PC-3 (cell line): Measurements from ENCODE around the gene JMJD6. TPM values are rescaled to one million over a fixed set of nuclear protein-coding genes. Genes with fewer than 3 reads are reported as not detected.

Source experiments
- ATAC-seq: fragments of 200-7000 bp; cut with Tn5 transposase; 2 replicates; pipeline ENCODE4 v1.9.1; 2020; ENCODE audit warnings: mild to moderate bottlenecking, moderate library complexity
- BruUV-seq: library from RNA; stranded (reverse); fragments of 400-500 nt; replicated peaks from 2 replicates; lab custom pipeline; 2021; lab: Mats Ljungman, UMichigan
- CTCF ChIA-PET: fragments of 300-600 bp; sonication (Branson Sonifier 250); formaldehyde crosslinking; loops from one replicate; lab custom pipeline; 2022; ENCODE audit warnings: antibody characterized with exemption; lab: Charles Lee
- POLR2A ChIA-PET: fragments of 300-600 bp; sonication (Branson Sonifier 250); formaldehyde crosslinking; loops from one replicate; lab custom pipeline; 2022; ENCODE audit warnings: antibody characterized with exemption; ENCODE audit not compliant: unreplicated experiment; lab: Charles Lee
- DNase-seq: peaks from one replicate; pipeline ENCODE4 v3.0.0-alpha.2; 2015
- H2AFZ ChIP-seq: fragments of 300-600 bp; sonication (generic); 2 replicates; pipeline ENCODE4 v1.6.0; 2016; ENCODE audit warnings: antibody characterized with exemption, low read length
- H3F3A ChIP-seq: fragments of 300-600 bp; sonication (generic); one replicate; pipeline ENCODE4 v1.6.0; 2017; ENCODE audit warnings: antibody characterized with exemption, low read length, control low read depth, mild to moderate bottlenecking; ENCODE audit not compliant: unreplicated experiment
- H3K27ac ChIP-seq: fragments of 300-600 bp; sonication (generic); 2 replicates; pipeline ENCODE4 v1.5.1; 2016; ENCODE audit warnings: mild to moderate bottlenecking, low read length
- H3K27me3 ChIP-seq: fragments of 300-600 bp; sonication (generic); 2 replicates; pipeline ENCODE4 v1.6.1; 2016; ENCODE audit warnings: low read length, mixed read lengths
- H3K36me3 ChIP-seq: fragments of 300-600 bp; sonication (generic); 2 replicates; pipeline ENCODE4 v1.6.1; 2016; ENCODE audit warnings: low read depth, mixed run types, low read length, mixed read lengths
- H3K4me1 ChIP-seq: fragments of 300-600 bp; sonication (generic); 2 replicates; pipeline ENCODE4 v1.5.1; 2016; ENCODE audit warnings: low read length; ENCODE audit not compliant: insufficient read depth
- H3K4me2 ChIP-seq: fragments of 300-600 bp; sonication (generic); 2 replicates; pipeline ENCODE4 v1.6.0; 2016; ENCODE audit warnings: low read length
- H3K4me3 ChIP-seq: fragments of 300-600 bp; sonication (generic); 2 replicates; pipeline ENCODE4 v1.5.1; 2016; ENCODE audit warnings: mild to moderate bottlenecking, low read length, mixed read lengths
- H3K79me2 ChIP-seq: fragments of 300-600 bp; sonication (generic); 2 replicates; pipeline ENCODE4 v1.6.1; 2017; ENCODE audit warnings: low read length, mixed read lengths
- H3K9ac ChIP-seq: fragments of 300-600 bp; sonication (generic); 2 replicates; pipeline ENCODE4 v1.6.0; 2016; ENCODE audit warnings: mild to moderate bottlenecking, low read length
- H3K9me2 ChIP-seq: fragments of 300-600 bp; sonication (generic); replicated peaks from 2 replicates; pipeline ENCODE4 v1.6.1; 2016; ENCODE audit warnings: mixed run types, low read length, mixed read lengths
- H3K9me3 ChIP-seq: fragments of 300-600 bp; sonication (generic); 2 replicates; pipeline ENCODE4 v1.6.1; 2016; ENCODE audit warnings: low read length, mixed read lengths
- H4K20me1 ChIP-seq: fragments of 300-600 bp; sonication (generic); 2 replicates; pipeline ENCODE4 v1.6.1; 2016; ENCODE audit warnings: low read length, mixed read lengths
- CTCF ChIP-seq: fragments of 300-600 bp; sonication (generic); conservative IDR thresholded peaks from 2 replicates; pipeline ENCODE4 v1.5.1; 2017; ENCODE audit warnings: antibody characterized with exemption, low read depth, mild to moderate bottlenecking, low read length
- EZH2 ChIP-seq: fragments of 300-600 bp; sonication (generic); IDR thresholded peaks from one replicate; pipeline ENCODE4 v1.6.1; 2017; ENCODE audit warnings: antibody characterized with exemption, mild to moderate bottlenecking, low read length; ENCODE audit not compliant: unreplicated experiment
- EZH2phosphoT487 ChIP-seq: fragments of 300-600 bp; sonication (generic); IDR thresholded peaks from 2 replicates; pipeline ENCODE4 v1.6.1; 2018; ENCODE audit warnings: mild to moderate bottlenecking, antibody characterized with exemption, low read length, borderline replicate concordance
- intact Hi-C: fragments of 100-400 bp; cut with micrococcal nuclease; formaldehyde crosslinking; loops from 2 replicates; pipeline ENCODE4 v1.9.0; 2023
- total RNA-seq: library from RNA; depleted of rRNA; stranded (reverse); fragments of >200 nt; gene quantifications from 2 replicates; pipeline ENCODE4 v1.2.3, GENCODE V29; 2014

The JMJD6 gene
- total RNA-seq, 1 experiment from 2014 or later: 39.0 TPM

DNA sequence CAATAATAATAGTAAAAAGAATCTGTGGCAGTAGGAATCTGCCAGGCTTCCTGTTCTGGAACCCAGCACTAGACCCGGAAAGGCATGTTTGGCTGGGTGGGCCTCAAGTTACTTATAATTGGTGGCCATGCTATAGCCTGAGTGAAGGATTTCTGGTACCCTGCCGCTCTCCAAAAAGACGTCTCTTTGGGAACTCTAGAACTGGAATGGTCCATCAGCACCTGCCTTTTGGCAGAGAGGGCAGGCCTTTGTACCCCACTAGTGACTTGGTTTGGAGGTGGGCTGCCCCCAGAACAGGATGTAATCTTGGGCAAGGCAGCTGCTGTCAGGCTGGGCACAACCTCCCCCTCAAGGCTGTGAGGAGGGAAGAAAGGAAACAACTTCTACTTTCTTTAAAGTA, 53.5 kb downstream of the JMJD6 start:
- Histone ChIP-seq H3K4me2 (peak overlapping the region; percentile 85), H3K9me2 (no peaks in the 10 kb centered on the region), H3K27me3 (no peaks in the 10 kb centered on the region), H4K20me1 (no peaks in the 10 kb centered on the region), H2AFZ (no peak overlapping the region), H3K27ac (no peak overlapping the region), H3K4me1 (peaks cover 14% of the 10 kb centered on the region), H3K36me3 (no peaks in the 10 kb centered on the region), H3F3A (no peaks in the 10 kb centered on the region), H3K4me3 (peak overlapping the region; percentile 72; the same call in 1 of the 2 replicates), H3K79me2 (no peaks in the 10 kb centered on the region), H3K9ac (peak overlapping the region; percentile 77; the same call in 1 of the 2 replicates), H3K9me3 (no peaks in the 10 kb centered on the region)
- intact Hi-C loops: loop anchor here (5.0 kb wide), 3 partner anchors 39 to 116 kb away; partner anchors contain the start of gene MXRA7
- CTCF ChIA-PET: no interaction called here
- no TSS peak for BruUV-seq
- no peak for ATAC-seq
- POLR2A ChIA-PET: no interaction called here
- TF ChIP-seq CTCF: no peak
- TF ChIP-seq EZH2: no peak
- TF ChIP-seq EZH2phosphoT487: no peak
- DNase-seq: no peak

DNA sequence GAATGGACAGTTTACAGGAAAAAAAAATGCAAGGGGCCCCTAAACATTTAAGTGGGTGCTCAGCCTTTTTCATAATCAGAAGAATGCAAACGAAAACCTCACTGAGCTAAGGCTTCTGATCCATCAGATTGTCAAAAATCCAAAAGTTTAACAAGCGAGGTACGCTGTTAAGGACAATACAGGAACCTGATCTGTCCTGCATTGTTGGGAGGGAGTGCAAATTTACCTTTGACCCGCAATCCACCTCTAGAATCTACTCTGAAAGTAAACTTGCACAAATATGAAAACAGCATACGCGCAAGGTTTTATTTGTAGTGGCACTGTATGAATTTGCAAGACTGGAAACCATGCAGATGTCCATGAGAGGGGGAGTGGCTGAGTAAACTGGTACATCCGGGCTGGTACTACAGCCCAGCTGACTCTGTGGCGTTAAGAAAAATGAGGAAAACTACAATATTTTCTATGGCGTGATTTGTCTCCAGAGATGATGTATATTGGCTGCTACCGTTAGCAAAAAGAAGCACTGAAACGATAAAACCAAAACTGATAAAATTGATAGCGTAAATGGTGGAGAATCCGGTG, 54.0 kb downstream of the JMJD6 start:
- Histone ChIP-seq H3K4me3 (peak overlapping the region; percentile 72), H3K4me1 (peaks cover 14% of the 10 kb centered on the region), H3K9me3 (no peaks in the 10 kb centered on the region), H3K9ac (peak overlapping the region; percentile 77), H2AFZ (peak overlapping the region; percentile 82), H3F3A (no peaks in the 10 kb centered on the region), H3K27ac (peak overlapping the region; percentile 33), H3K79me2 (no peaks in the 10 kb centered on the region), H3K36me3 (no peaks in the 10 kb centered on the region), H3K4me2 (peak overlapping the region; percentile 85), H3K27me3 (no peaks in the 10 kb centered on the region), H4K20me1 (no peaks in the 10 kb centered on the region), H3K9me2 (no peaks in the 10 kb centered on the region)
- ChIA-PET CTCF (interaction anchor here (0.5 to 1.4 kb wide), 3 partner anchors 9 to 264 kb away, joined by 3 to 12 read pairs (median 3); no protein-coding TSS in a partner anchor), POLR2A (interaction anchor here (0.6 kb wide), 1 partner anchor 115 kb away, joined by 3 read pairs; no protein-coding TSS in a partner anchor)
- intact Hi-C loops: loop anchor here (5.0 kb wide), 3 partner anchors 40 to 115 kb away; partner anchors contain the start of gene MXRA7
- DNase-seq (peak; percentile 36), ATAC-seq (peak; percentile 23)
- TF ChIP-seq EZH2phosphoT487: no peak
- TF ChIP-seq CTCF: no peak
- TF ChIP-seq EZH2: no peak
- BruUV-seq: TSS peak; percentile 96

DNA sequence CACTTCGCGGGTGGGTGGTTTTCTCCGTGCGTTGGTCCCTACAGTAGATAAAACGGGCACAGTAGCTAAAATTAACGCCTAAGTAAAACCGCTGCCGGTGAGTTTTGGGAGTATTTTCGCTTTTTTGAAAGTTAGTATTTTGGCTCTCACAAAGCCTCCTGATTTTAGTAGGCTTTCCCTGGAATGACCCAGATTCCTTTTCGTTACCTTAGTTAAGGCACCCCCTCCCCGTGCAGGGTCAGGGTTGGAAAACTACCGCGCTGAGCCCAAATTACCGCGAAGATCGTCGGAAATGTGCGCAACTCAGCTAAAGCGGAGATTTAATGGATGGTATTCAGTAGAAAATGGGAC, 54.5 kb downstream of the JMJD6 start:
- no TSS peak for BruUV-seq

More for the DNA sequence above, 54.5 kb downstream of the JMJD6 start:
- CTCF ChIA-PET: interaction anchor here (0.5 to 1.4 kb wide), 3 partner anchors 10 to 263 kb away, joined by 3 to 12 read pairs (median 3); no protein-coding TSS in a partner anchor
- H4K20me1 ChIP-seq: no peaks in the 10 kb centered on the region
- no peaks in the 10 kb centered on the region for H3K9me2 ChIP-seq
- TF ChIP-seq EZH2phosphoT487: no peak
- TF ChIP-seq CTCF: no peak
- TF ChIP-seq EZH2: no peak
- peak overlapping the region; percentile 77 for H3K9ac ChIP-seq
- no peaks in the 10 kb centered on the region for H3K36me3 ChIP-seq
- peaks cover 14% of the 10 kb centered on the region for H3K4me1 ChIP-seq
- no peaks in the 10 kb centered on the region for H3K27me3 ChIP-seq
- no peaks in the 10 kb centered on the region for H3K9me3 ChIP-seq
- DNase-seq: no peak
- peak overlapping the region; percentile 33 for H3K27ac ChIP-seq
- intact Hi-C loops: loop anchor here (5.0 kb wide), 3 partner anchors 40 to 115 kb away; partner anchors contain the start of gene MXRA7
- POLR2A ChIA-PET: no interaction called here
- no peaks in the 10 kb centered on the region for H3K79me2 ChIP-seq
- ATAC-seq: peak; percentile 12
- H2AFZ ChIP-seq: peak overlapping the region; percentile 82
- peak overlapping the region; percentile 85 for H3K4me2 ChIP-seq
- peak overlapping the region; percentile 72 for H3K4me3 ChIP-seq
- H3F3A ChIP-seq: no peaks in the 10 kb centered on the region
